CD1c-positive myeloid dendritic cell (primary cell): ENCODE measurements around the gene C1QL4.
"Not testable (repeated sequence)": the region's sequence is repeated elsewhere in the genome, so short reads cannot be mapped to it uniquely, and the experiment has no call there.

ENCODE experiments used
- DNase-seq: peaks from one replicate; pipeline ENCODE4 v3.0.0-alpha.2; 2016; ENCODE audit errors: extremely low spot score

The C1QL4 gene

GRCh38 chr12:49336645-49337584 lies at the start of gene C1QL4:
C1QL4 (minus strand) TSS chr12:49337188; CDS start chr12:49336477, 711 bp downstream.
- peak; percentile 80 for DNase-seq

DNA sequence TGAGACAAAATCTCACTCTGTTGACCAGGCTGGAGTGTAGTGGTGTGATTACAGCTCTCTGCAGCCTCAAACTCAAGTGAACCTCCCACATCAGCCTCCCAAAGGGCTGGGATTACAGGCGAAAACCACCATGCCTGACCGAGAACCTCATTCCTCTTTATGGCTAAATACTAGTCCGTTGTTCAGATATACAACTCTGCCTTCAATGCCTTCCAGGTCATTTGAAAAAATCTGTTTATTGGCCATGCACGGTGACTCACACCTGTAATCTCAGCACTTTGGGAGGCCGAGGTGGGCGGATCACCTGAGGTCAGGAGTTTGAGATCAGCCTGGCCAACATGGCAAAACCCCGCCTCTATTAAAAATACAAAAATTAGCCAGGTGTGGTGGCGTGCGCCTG lies 43.2 kb upstream of the C1QL4 start:
- DNase-seq = not testable (repeated sequence)

DNA sequence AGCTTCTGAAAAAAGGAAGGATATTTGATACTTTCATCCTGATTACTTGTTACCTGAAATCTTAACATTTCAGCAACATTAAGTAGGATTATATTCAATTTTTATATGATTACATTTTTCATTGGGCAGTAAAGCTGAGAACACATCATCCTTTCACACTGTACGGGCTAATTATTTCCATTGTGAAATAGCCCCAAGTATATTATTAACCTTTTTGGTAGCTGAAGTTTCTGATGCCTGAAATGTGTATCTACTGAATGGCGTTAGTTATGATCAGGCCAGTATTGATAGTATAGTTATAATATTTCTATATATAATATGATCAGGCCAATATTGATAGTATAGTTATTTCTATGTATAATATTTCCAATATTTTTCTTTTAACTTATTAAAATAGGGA lies 40.4 kb upstream of the C1QL4 start:
- no peak for DNase-seq

DNA sequence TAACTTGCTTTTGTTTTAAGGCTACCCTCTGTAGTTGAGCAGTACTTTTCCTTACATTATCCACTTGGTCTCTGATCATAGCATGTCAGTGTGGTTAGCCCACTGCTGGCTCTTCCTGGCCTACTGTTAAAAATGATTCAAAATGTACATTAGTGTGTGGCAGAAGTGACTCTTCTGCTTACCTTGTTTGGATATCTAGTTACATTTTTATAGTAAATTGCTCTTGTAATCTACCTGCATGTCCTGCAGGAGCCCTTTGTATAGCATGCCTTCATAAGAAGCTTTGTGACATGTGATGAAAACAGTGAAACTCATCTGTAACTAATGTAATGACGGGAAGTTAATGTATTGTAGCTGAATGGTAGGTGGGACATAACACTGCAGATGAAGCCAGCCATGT lies 38.4 kb upstream of the C1QL4 start:
- DNase-seq = no peak

- no peak for DNase-seq
These were observed 33.6 kb upstream of the C1QL4 start for GRCh38 chr12:49370539-49370938.

DNA sequence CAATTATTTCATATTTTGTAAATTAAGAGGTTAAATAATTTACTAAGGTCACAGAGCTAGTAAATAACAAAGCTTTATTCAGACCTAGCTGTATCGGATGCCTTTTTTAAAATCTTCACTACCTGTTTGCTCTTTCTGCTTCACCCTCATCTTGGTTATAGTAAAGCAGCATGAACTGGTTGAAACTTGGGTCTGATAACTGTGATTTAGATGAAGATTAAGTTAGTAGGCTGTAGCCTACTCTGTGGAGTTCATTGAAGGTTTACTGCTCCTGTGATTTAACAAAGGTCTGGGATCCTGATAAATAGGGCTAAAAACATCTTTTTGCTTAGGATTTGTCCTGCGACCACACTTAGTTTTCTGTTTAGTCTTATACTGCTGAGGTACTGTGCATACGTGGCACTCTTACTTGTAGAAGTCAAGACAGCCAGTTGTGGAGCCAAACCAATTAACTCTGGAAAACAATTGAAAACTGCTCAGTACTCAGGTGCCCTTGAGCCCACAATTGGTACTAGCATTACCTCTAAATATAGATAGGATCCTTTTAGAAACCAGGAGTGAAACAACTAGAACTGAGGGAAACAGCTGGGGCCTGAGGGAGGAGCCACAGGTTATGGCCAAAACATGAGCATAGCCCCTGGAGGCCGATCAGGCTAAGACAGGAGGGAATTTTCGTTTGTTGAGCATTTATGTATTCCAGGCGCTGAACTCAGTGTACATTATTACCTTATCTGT lies 32.6 kb upstream of the C1QL4 start:
- no peak for DNase-seq

DNA sequence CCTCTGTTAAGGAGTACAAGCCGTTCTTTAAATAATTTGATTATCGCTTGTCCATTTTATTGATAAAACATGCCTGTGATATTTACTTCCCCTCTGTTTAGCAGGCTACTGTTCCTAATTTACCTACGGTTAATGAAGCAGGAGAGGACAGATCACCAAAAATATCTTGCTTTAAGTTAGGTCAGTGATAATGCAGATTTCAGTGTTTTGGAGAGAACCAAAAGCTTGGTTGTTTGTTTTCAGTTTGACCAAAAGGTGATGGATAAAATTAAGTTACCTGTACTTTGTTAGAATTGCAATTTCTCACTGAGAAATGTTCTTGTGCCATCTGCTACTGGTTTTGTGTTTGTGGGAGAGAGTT lies 31.2 kb upstream of the C1QL4 start:
- DNase-seq = no peak

- peak; percentile 27 for DNase-seq
These were observed 30.6 kb upstream of the C1QL4 start, which contains the start of gene SPATS2 for GRCh38 chr12:49367381-49368239. SPATS2 (plus strand) TSS chr12:49367462; CDS start chr12:49461013, 93,551 bp downstream.

GRCh38 chr12:49366652-49367380 lies 29.8 kb upstream of the C1QL4 start:
- DNase-seq = peak; percentile 94

DNA sequence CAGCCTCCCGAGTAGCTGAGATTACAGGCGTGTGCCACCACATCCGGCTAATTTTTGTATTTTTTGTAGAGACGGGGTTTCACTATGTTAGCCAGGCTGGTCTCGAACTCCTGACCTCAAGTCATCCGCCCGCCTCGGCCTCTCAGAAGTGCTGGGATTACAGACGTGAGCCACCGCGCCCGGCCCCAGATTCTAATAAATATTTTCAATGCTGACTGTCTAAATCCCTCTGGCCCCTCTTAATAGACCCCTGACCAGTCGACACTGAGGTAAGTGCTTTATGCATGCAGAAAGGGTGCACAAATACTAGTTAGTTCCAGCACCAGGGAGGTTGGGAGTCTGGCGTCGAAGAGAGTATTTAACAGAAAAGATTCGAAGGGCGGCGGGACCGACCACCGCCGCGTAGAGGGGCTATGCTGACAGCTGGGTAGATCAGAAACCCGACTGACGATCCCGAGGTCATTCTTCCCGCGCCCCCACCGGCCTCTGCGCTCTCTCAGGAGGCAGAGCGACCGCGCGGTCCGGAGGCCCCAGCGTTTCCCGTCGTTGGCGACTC lies 29.2 kb upstream of the C1QL4 start:
- DNase-seq = no peak

GRCh38 chr12:49365542-49365941 lies 28.6 kb upstream of the C1QL4 start:
- peak; percentile 43 for DNase-seq

DNA sequence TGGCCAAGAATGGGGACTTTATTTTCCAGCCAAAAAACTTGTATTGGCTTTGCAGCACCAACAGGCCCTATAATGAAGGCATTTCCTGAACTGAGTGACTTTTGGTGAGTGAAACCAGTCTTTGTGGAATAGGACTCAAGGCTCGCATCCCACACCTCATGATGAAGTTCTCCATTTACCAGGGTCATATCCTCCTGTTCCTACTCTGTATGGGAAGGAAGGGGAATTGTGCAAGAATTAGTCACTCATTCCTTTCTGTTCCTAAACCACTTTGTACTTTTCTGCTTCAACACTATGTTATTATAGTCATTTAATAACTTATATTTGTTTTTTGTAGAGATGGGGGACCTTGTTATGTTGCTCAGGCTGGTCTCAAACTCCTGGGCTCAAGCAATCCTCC lies 28.0 kb upstream of the C1QL4 start:
- DNase-seq = peak; percentile 92

- no peak for DNase-seq
These were observed 25.1 kb upstream of the C1QL4 start for GRCh38 chr12:49362077-49362476.

GRCh38 chr12:49359671-49360070 lies 22.7 kb upstream of the C1QL4 start:
- no peak for DNase-seq

DNA sequence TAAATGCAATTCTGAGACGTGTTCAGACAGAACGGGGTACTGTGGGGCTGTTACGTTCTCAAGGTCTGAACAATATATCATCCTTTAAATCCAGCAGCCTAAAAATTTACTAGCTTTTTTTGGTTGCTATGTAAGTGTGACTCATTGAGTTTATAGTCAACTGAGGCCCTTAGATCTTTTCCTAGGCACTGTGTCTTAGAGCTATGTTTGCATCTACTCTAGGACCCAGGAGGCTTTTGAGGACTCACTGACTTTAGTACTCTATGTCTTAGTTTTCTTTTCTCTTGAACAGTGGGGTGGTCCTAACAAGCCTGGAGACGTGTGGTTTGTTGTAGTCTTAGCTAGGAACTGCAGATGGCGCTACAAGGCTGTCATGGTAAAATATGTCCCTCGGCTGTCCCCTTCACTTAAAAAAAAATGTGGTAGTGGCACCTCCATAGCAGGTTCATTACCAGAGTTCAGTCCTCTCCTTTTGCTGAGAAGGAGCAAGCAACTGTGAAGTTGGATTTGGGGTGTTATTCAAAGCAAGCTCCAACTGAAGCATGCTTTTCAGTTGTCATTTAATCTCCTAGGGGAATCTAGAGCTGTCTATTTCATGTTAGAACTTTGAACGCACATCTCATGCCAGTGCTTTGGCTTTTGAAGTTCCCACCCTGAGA lies 21.6 kb upstream of the C1QL4 start:
- DNase-seq = peak; percentile 83

- peak; percentile 63 for DNase-seq
These were observed 20.2 kb upstream of the C1QL4 start for GRCh38 chr12:49357103-49357678.

DNA sequence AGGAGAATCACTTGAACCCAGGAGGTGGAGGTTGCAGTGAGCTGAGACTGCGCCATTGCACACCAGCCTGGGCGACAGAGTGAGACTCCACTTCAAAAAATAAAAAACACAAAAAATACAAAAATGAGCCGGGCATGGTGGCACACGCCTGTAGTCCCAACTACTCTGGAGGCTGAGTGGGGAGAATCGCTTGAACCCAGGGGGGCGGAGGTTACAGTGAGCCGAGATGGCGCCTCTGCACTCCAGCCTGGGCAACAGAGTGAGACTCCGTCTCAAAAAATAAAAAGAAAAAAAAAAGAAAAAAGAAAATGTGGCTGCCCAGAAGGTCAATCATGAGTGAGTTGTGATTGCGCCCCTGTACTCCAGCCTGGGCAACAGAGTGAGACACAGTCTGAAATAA lies 18.9 kb upstream of the C1QL4 start:
- no peak for DNase-seq

DNA sequence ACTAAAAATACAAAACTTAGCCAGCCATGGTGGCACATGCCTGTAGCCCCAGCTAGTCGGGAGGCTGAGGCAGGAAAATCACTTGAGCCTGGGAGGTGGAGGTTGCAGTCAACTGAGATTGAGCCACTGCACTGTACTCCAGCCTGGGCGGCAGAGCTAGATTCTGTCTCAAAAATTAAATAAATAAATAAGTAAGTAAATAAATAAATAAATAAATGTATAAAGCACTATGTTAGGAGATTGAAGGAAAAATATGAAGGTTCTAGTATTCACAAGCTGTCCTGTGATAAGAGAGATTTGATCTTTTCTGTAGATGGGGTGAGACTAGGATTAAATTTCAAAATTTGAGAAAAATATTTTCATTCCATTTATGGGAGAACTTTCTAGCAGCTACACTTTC lies 15.4 kb upstream of the C1QL4 start:
- no peak for DNase-seq

DNA sequence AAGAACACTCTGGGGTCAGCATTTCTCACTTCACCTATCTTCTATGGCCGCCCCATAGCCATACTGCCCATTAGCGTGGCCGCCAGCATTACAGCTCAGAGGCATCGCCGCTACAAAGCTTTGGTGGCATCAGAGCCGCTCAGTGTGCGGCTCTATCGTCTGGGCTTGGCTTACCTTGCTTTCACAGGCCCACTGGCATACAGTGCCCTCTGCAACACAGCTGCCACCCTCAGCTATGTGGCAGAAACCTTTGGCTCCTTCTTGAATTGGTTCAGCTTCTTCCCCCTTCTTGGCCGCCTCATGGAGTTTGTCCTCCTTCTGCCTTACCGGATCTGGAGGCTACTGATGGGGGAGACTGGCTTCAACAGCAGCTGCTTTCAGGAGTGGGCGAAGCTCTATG lies 12.3 kb upstream of the C1QL4 start:
- DNase-seq = no peak

DNA sequence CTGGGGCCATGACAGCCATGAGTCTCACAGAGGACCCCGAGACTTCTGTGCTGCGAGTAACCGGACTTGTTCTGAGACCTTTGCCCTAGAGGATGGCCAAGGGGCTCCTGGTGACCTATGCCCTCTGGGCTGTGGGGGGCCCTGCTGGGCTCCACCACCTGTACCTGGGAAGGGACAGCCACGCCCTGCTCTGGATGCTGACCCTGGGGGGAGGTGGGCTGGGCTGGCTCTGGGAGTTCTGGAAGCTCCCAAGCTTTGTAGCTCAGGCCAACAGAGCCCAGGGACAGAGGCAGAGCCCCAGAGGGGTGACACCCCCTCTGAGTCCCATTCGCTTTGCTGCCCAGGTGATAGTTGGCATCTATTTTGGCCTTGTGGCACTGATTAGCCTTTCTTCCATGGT lies 11.8 kb upstream of the C1QL4 start:
- DNase-seq = no peak
